IMR-90 (cell line): ENCODE measurements around the gene OSBPL1A. TPM values are rescaled to one million over a fixed set of nuclear protein-coding genes. Genes with fewer than 3 reads are reported as not detected.

Source experiments
- ATAC-seq: fragments of 200-7000 bp; cut with Tn5 transposase; 2 replicates; pipeline ENCODE4 v1.9.1; 2020; ENCODE audit warnings: low read depth, mild to moderate bottlenecking, moderate library complexity
- BruUV-seq: library from RNA; stranded (reverse); fragments of 400-500 nt; replicated peaks from 2 replicates; lab custom pipeline; 2021; lab: Mats Ljungman, UMichigan
- CTCF ChIA-PET: fragments of 300-600 bp; formaldehyde crosslinking; extraction: SDS; loops from one replicate; lab custom pipeline; 2021; ENCODE audit warnings: antibody characterized with exemption; lab: Yijun Ruan, JAX
- POLR2A ChIA-PET: fragments of 300-600 bp; sonication (Branson Sonifier 250); formaldehyde crosslinking; loops from one replicate; lab custom pipeline; 2022; ENCODE audit warnings: antibody characterized with exemption; ENCODE audit not compliant: unreplicated experiment; lab: Charles Lee
- DNase-seq: peaks from one replicate; pipeline ENCODE4 v3.0.0; 2013
- H2AFZ ChIP-seq: replicated peaks from 2 replicates; pipeline ENCODE3; 2013; ENCODE audit warnings: low read length, mild to moderate bottlenecking; ENCODE audit not compliant: poor library complexity
- H2AK5ac ChIP-seq: 2 replicates; pipeline ENCODE4 v1.6.1; 2013; ENCODE audit warnings: low read depth, low read length, inconsistent platforms
- H2AK9ac ChIP-seq: replicated peaks from 2 replicates; pipeline ENCODE3; 2013; ENCODE audit warnings: mild to moderate bottlenecking, low read depth, low read length, moderate library complexity; ENCODE audit not compliant: poor library complexity
- H2BK120ac ChIP-seq: 2 replicates; pipeline ENCODE4 v1.6.1; 2013; ENCODE audit warnings: low read depth, low read length, inconsistent platforms
- H2BK15ac ChIP-seq: 3 replicates; pipeline ENCODE4 v1.6.1; 2013; ENCODE audit warnings: low read depth, low read length, inconsistent platforms
- H2BK20ac ChIP-seq: 2 replicates; pipeline ENCODE4 v1.6.1; 2013; ENCODE audit warnings: low read depth, mild to moderate bottlenecking, inconsistent platforms, low read length, moderate library complexity
- H2BK5ac ChIP-seq: 2 replicates; pipeline ENCODE4 v1.6.1; 2013; ENCODE audit warnings: mild to moderate bottlenecking, low read depth, low read length, inconsistent platforms; ENCODE audit not compliant: poor library complexity, severe bottlenecking
- H3K14ac ChIP-seq: replicated peaks from 2 replicates; pipeline ENCODE4 v1.6.1; 2013; ENCODE audit warnings: low read depth, low read length, inconsistent platforms
- H3K18ac ChIP-seq: 2 replicates; pipeline ENCODE4 v1.6.1; 2013; ENCODE audit warnings: low read depth, low read length, control low read depth
- H3K23ac ChIP-seq: 2 replicates; pipeline ENCODE4 v1.6.1; 2013; ENCODE audit warnings: low read depth, low read length, inconsistent platforms
- H3K27ac ChIP-seq: 2 replicates; pipeline ENCODE4 v1.5.1; 2013; ENCODE audit warnings: mild to moderate bottlenecking, control low read depth, low read length; ENCODE audit not compliant: insufficient read depth
- H3K27me3 ChIP-seq: 2 replicates; pipeline ENCODE4 v1.6.1; 2013; ENCODE audit warnings: low read length; ENCODE audit not compliant: control insufficient read depth, insufficient read depth
- H3K36me3 ChIP-seq: 2 replicates; pipeline ENCODE4 v1.6.1; 2013; ENCODE audit warnings: low read length, mixed read lengths; ENCODE audit not compliant: control insufficient read depth, insufficient read depth
- H3K4ac ChIP-seq: 2 replicates; pipeline ENCODE4 v1.6.1; 2013; ENCODE audit warnings: low read depth, low read length, inconsistent platforms
- H3K4me1 ChIP-seq: 2 replicates; pipeline ENCODE4 v1.6.1; 2013; ENCODE audit warnings: low read length, mixed read lengths; ENCODE audit not compliant: control insufficient read depth, insufficient read depth
- H3K4me2 ChIP-seq: 2 replicates; pipeline ENCODE4 v1.6.1; 2013; ENCODE audit warnings: low read depth, mild to moderate bottlenecking, control low read depth, low read length, moderate library complexity
- H3K4me3 ChIP-seq: 2 replicates; pipeline ENCODE4 v1.5.1; 2013; ENCODE audit warnings: low read depth, mild to moderate bottlenecking, control low read depth, low read length, moderate library complexity; ENCODE audit not compliant: insufficient read depth
- H3K56ac ChIP-seq: 2 replicates; pipeline ENCODE4 v1.6.1; 2013; ENCODE audit warnings: low read length, inconsistent platforms; ENCODE audit not compliant: insufficient read depth; ENCODE audit errors: extremely low read depth
- H3K79me1 ChIP-seq, 2 experiments: 2 replicates each; pipeline ENCODE4 v1.6.1; 2013; ENCODE audit warnings: low read length in 2 of 2, inconsistent platforms in 1 of 2, low read depth in 1 of 2
- H3K9ac ChIP-seq: 2 replicates; pipeline ENCODE4 v1.6.1; 2013; ENCODE audit warnings: low read depth, low read length, control low read depth
- H3K9me1 ChIP-seq: 2 replicates; pipeline ENCODE4 v1.6.1; 2013; ENCODE audit warnings: low read length, inconsistent platforms; ENCODE audit not compliant: insufficient read depth
- H3K9me3 ChIP-seq: 2 replicates; pipeline ENCODE4 v1.6.1; 2013; ENCODE audit warnings: low read length; ENCODE audit not compliant: control insufficient read depth, insufficient read depth
- H4K20me1 ChIP-seq: 2 replicates; pipeline ENCODE4 v1.6.1; 2013; ENCODE audit warnings: low read length, inconsistent platforms; ENCODE audit not compliant: insufficient read depth
- H4K5ac ChIP-seq: 2 replicates; pipeline ENCODE4 v1.6.1; 2013; ENCODE audit warnings: mild to moderate bottlenecking, low read depth, low read length, control low read depth
- H4K8ac ChIP-seq, 2 experiments: 2 replicates each; pipeline ENCODE4 v1.6.1; 2013; ENCODE audit warnings: low read depth in 2 of 2, low read length in 2 of 2, control low read depth in 1 of 2, inconsistent platforms in 1 of 2
- H4K91ac ChIP-seq: 2 replicates; pipeline ENCODE4 v1.6.1; 2013; ENCODE audit warnings: low read depth, low read length, inconsistent platforms; ENCODE audit not compliant: insufficient read depth
- BHLHE40 ChIP-seq: fragments of 150-350 bp; IDR thresholded peaks from 2 replicates; pipeline ENCODE4 v1.6.1; 2016; ENCODE audit warnings: mild to moderate bottlenecking, low read depth, low read length
- CEBPB ChIP-seq: IDR thresholded peaks from 2 replicates; pipeline ENCODE4 v1.6.1; 2012; ENCODE audit warnings: low read depth, low read length, improper control_type of control experiment
- CHD1 ChIP-seq: IDR thresholded peaks from 2 replicates; pipeline ENCODE4 v1.6.1; 2012; ENCODE audit warnings: low read depth, low read length, improper control_type of control experiment
- MAZ ChIP-seq: IDR thresholded peaks from 2 replicates; pipeline ENCODE4 v1.6.1; 2012; ENCODE audit warnings: low read depth, mild to moderate bottlenecking, low read length, improper control_type of control experiment, moderate library complexity, borderline replicate concordance
- NFE2L2 ChIP-seq: fragments of 150-350 bp; IDR thresholded peaks from 2 replicates; pipeline ENCODE4 v1.6.1; 2016; ENCODE audit warnings: low read depth, mild to moderate bottlenecking, low read length
- RCOR1 ChIP-seq: IDR thresholded peaks from 2 replicates; pipeline ENCODE4 v1.6.1; 2012; ENCODE audit warnings: mild to moderate bottlenecking, low read length, improper control_type of control experiment; ENCODE audit not compliant: insufficient replicate concordance
- RFX5 ChIP-seq: IDR thresholded peaks from 2 replicates; pipeline ENCODE4 v1.8.0; 2012; ENCODE audit warnings: low read depth, mild to moderate bottlenecking, low read length, moderate library complexity
- SMC3 ChIP-seq: fragments of 150-350 bp; IDR thresholded peaks from 2 replicates; pipeline ENCODE4 v1.6.1; 2016; ENCODE audit warnings: low read depth, mild to moderate bottlenecking, antibody characterized with exemption, low read length, moderate library complexity
- WGBS, 2 experiments: methylation state at CpG; one replicate each; pipeline versions ENCODE4 v1.1.5 to v1.1.7; 2013; ENCODE audit warnings: missing lambda C conversion rate in 2 of 2; ENCODE audit not compliant: insufficient read length in 1 of 2; ENCODE audit errors: extremely low coverage in 2 of 2; 5-methylcytosine and 5-hydroxymethylcytosine counted together
- dilution Hi-C: fragments of 300-500 bp; cut with HindIII; formaldehyde crosslinking; loops from one replicate; pipeline ENCODE4 v1.14.3; 2018; ENCODE audit warnings: low sequenced_read_pairs; ENCODE audit not compliant: unreplicated experiment
- in situ Hi-C: fragments of 300-500 bp; cut with MboI; formaldehyde crosslinking; loops from 3 replicates; pipeline ENCODE4 v1.14.3; 2019; ENCODE audit warnings: low sequenced_read_pairs, inconsistent platforms, mixed read lengths
- intact Hi-C: fragments of 100-400 bp; cut with micrococcal nuclease; formaldehyde crosslinking; loops from 2 replicates; pipeline ENCODE4 v1.10.0; 2022
- polyA plus RNA-seq, 3 experiments: library from polyadenylated mRNA; depleted of rRNA; stranded (reverse); fragments of >200 nt; gene quantifications; 2 replicates each; pipeline ENCODE4 v1.2.3, GENCODE V29; 2012; ENCODE audit warnings: low replicate concordance in 1 of 3
- total RNA-seq: library from RNA; depleted of rRNA; stranded (reverse); fragments of >200 nt; gene quantifications from 2 replicates; pipeline ENCODE4 v1.2.3, GENCODE V29; 2012
- TF ChIP-seq, protein P1 (sequence below): fragments of 150-350 bp; IDR thresholded peaks from 2 replicates; pipeline ENCODE4 v1.6.1; 2017; ENCODE audit warnings: mild to moderate bottlenecking, antibody characterized with exemption, low read length, low read depth
- TF ChIP-seq, protein P2 (sequence below): fragments of 150-350 bp; IDR thresholded peaks from 2 replicates; pipeline ENCODE4 v1.6.1; 2016; ENCODE audit warnings: low read depth, mild to moderate bottlenecking, low read length, moderate library complexity, borderline replicate concordance

The OSBPL1A gene
- total and polyA plus RNA-seq, 2 of the 4 experiments (the other 2 are of a cell fraction), result 29.4 to 70.4 TPM

DNA sequence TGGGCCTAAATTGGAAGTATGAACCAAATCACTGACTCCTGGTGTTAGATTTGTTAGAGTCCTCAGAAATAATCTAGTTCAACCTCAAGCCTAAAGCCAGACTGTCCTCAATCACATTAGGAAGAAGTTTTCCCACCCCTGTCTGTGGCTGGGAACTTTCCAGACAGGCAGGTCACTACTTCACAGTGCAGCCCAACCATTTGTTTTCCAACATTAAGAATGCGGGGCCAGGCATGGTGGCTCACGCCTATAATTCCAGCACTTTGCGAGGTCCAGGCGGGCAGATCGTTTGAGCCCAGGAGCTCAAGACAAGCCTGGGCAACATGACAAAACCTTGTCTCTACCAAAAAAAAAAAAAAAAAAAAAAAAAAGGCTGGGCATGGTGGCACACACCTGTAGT is 5.5 kb upstream of the OSBPL1A start:
- Histone ChIP-seq H2AK9ac (no peak overlapping the region), H3K27me3 (peaks cover 11% of the 10 kb centered on the region), H2AK5ac (no peak overlapping the region), H4K91ac (no peak overlapping the region), H2BK15ac (no peak overlapping the region), H3K27ac (no peak overlapping the region), H3K79me1 (no peaks in the 10 kb centered on the region), H2BK5ac (no peak overlapping the region), H3K36me3 (no peaks in the 10 kb centered on the region), H3K4ac (no peak overlapping the region), H4K20me1 (no peaks in the 10 kb centered on the region), H3K4me3 (no peak overlapping the region), H3K9me3 (no peaks in the 10 kb centered on the region), H2BK20ac (no peak overlapping the region), H3K9ac (no peak overlapping the region), H4K5ac (no peak overlapping the region), H3K18ac (no peak overlapping the region), H3K9me1 (0 out of 2 replicates have a peak, but pooled peaks cover 3% of the 10 kb centered on the region), H3K4me1 (0 out of 2 replicates have a peak, but pooled peaks cover 2% of the 10 kb centered on the region), H3K23ac (no peak overlapping the region), H3K4me2 (no peak overlapping the region), H3K14ac (no peak overlapping the region), H3K56ac (no peak overlapping the region), H4K8ac (no peak overlapping the region), H2AFZ (no peak overlapping the region), H2BK120ac (no peak overlapping the region)
- no CpG with 5 or more reads among the region's 5 CpGs for WGBS, 2 experiments
- ATAC-seq, result no peak
- no peak for TF ChIP-seq RFX5
- TF ChIP-seq NFE2L2, result no peak
- TF ChIP-seq MAZ, result no peak
- TF ChIP-seq RCOR1, result no peak
- TF ChIP-seq, protein P1, sequence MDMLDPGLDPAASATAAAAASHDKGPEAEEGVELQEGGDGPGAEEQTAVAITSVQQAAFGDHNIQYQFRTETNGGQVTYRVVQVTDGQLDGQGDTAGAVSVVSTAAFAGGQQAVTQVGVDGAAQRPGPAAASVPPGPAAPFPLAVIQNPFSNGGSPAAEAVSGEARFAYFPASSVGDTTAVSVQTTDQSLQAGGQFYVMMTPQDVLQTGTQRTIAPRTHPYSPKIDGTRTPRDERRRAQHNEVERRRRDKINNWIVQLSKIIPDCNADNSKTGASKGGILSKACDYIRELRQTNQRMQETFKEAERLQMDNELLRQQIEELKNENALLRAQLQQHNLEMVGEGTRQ, result no peak
- no peak for TF ChIP-seq CEBPB
- TF ChIP-seq, protein P2, sequence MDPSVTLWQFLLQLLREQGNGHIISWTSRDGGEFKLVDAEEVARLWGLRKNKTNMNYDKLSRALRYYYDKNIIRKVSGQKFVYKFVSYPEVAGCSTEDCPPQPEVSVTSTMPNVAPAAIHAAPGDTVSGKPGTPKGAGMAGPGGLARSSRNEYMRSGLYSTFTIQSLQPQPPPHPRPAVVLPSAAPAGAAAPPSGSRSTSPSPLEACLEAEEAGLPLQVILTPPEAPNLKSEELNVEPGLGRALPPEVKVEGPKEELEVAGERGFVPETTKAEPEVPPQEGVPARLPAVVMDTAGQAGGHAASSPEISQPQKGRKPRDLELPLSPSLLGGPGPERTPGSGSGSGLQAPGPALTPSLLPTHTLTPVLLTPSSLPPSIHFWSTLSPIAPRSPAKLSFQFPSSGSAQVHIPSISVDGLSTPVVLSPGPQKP, result no peak
- TF ChIP-seq SMC3, result no peak
- no peak for TF ChIP-seq BHLHE40
- no peak for TF ChIP-seq CHD1
- dilution Hi-C loops (no loop called here), in situ Hi-C loops (no loop called here), intact Hi-C loops (no loop called here)
- no peak for DNase-seq
- CTCF ChIA-PET, result interaction anchor here (0.5 kb wide), 1 partner anchor 292 kb away, joined by 3 read pairs; no protein-coding TSS in a partner anchor
- no TSS peak for BruUV-seq
- POLR2A ChIA-PET, result no interaction called here
